Esophagus mucosa (tissue), 1 donor: ENCODE results near the gene RNF10. TPM values are rescaled to one million over a fixed set of nuclear protein-coding genes. Genes with fewer than 3 reads are reported as not detected.
"Not testable (repeated sequence)": the region's sequence is repeated elsewhere in the genome, so short reads cannot be mapped to it uniquely, and the experiment has no call there.

Experiments used
- ATAC-seq: fragments of 200-7000 bp; cut with Tn5 transposase; one replicate; pipeline ENCODE4 v1.9.1; 2020
- total RNA-seq: library from RNA; stranded (reverse); gene quantifications from one replicate; pipeline ENCODE4 v1.2.4, GENCODE V29; 2023
- donor health status: DM: yes; HTN: yes; CAD: no.

The RNF10 gene
- 198 TPM for total RNA-seq

- peak; percentile 79 for ATAC-seq
Measured at GRCh38 chr12:120534203-120534702, at the start of gene RNF10. Gene RNF10, plus strand, starts transcription at chr12:120534356. Its CDS starts 456 bp downstream, at chr12:120534812.

DNA sequence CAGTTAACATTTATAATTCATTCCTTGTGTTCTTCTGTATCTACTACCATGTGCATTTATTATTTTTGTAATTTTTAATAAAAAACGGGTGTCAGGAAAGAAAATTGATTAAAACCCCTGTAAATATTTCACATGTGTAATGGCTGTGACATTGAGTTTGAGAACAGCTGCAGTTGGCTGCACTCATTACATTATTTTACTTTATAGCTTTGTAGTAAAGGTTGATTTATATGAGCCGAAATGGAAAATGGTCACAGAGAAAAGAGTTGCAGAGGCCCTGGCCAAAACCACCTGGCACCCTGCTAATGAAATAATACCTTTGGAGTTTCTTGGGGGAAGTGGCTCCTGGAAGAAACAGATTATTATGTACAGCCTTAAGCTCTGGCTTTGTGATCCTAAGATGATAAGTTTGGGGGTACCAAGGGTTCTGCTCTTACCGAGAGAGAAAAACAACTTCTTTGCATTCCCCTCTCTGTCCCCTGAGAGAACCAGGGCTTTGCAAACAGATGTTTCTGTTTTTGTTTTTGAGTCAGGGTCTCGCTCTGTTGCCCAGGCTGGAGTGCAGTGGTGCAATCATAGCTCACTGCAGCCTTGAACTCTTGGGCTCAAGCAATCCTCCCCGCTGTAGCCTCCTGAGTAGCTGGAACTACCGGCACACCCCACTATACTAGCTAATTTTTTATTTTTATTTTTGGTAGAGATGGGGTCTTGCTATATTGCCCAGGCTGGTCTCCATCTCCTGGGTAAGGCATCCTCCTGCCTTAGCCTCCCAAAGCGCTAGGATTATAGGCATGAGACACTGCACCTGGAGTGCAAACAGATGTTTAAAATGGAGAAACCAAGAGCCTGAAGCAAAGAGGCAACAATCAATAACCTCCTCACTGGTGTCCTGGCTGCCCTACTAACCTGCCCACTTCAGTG lies 47.9 kb upstream of the RNF10 start:
- no peak for ATAC-seq

DNA sequence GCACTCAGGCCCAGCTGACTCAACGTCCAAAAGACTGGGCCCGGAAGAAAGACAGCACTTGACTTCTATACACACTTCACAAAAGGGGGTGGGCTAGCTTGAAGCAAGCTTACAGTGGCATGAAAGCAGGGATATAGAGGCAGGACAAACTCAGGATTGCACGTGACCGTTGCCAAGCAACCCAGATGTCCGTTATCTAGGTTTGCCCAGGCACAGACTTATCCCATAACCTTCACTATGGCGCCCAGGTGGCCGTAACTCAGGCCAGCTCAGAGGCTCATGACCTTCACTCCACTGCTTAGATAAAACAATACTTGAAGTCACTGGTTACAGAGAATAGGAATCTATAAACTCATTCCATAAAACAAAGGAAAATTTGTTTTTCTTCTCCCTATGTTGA lies 46.6 kb upstream of the RNF10 start:
- not testable (repeated sequence) for ATAC-seq

- no peak for ATAC-seq
Measured at GRCh38 chr12:120488057-120488640, 46.0 kb upstream of the RNF10 start.

DNA sequence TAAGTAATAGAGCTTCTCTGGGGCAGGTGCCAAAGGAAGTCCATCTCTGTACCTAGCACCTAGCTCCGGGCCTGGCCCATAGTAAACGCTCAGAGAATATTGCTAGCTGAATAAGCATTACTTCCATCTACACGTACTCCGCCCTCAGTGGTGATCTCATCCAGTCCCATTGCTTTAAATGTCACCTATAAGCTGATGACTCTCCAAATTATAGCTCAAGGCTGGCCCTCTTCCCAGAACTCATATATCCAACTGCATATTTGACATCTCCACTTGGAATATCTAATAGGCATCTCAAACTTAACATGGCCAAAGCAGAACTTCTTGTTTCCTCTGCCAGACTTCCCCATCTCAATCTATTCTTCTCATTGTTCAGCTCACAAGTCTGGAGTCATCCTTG lies 45.1 kb upstream of the RNF10 start:
- ATAC-seq, result peak; percentile 86

GRCh38 chr12:120490325-120490724 lies 43.8 kb upstream of the RNF10 start:
- no peak for ATAC-seq

GRCh38 chr12:120490833-120491512 lies 43.2 kb upstream of the RNF10 start:
- no peak for ATAC-seq

- ATAC-seq, result peak; percentile 14
Measured at GRCh38 chr12:120495186-120495730, 38.9 kb upstream of the RNF10 start.

- ATAC-seq, result peak; percentile 99
Measured at GRCh38 chr12:120495731-120496412, 38.3 kb upstream of the RNF10 start, which contains the start of gene DYNLL1. Gene DYNLL1, plus strand, starts transcription at chr12:120496113. Its CDS starts 309 bp downstream, at chr12:120496422.

DNA sequence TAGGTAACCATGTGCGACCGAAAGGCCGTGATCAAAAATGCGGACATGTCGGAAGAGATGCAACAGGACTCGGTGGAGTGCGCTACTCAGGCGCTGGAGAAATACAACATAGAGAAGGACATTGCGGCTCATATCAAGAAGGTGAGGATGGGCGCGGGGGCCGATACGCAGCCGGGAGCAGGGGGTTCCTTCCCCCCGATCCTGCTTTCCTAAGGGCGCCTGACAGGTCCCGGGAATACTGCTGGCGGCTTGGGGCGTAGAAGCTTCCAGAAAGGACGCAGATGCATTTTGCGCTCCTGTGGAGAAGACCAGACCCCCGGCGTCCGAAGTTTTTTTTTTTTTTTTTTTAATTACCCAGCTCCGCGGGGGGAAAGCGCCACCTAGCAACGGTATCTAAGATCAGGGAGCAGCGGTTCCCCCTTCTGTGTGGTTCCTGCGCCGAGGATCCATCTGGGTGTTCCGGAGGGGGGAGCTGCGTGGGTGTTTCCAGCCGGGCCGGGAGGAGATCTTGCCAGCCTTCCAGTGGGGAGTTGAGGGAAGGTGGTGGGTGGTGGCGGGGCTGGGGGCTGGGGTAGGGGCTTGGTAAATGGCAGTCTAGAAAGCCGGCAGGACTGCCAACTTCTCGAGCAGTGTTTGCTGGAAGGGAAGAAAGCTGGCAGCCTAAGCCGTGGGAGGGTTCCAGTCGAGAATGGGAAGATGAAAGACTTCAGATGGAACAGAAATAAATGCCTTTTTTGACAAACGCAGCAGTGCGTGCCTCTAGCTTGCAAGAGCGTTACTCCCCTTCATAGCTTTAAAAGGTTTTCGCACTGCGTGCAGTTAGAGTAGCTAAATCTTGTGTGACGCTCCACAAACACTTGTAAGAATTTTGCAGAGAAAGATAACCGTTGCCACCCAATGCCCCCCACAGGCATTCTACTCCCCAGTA lies 37.5 kb upstream of the RNF10 start:
- peak; percentile 20 for ATAC-seq

DNA sequence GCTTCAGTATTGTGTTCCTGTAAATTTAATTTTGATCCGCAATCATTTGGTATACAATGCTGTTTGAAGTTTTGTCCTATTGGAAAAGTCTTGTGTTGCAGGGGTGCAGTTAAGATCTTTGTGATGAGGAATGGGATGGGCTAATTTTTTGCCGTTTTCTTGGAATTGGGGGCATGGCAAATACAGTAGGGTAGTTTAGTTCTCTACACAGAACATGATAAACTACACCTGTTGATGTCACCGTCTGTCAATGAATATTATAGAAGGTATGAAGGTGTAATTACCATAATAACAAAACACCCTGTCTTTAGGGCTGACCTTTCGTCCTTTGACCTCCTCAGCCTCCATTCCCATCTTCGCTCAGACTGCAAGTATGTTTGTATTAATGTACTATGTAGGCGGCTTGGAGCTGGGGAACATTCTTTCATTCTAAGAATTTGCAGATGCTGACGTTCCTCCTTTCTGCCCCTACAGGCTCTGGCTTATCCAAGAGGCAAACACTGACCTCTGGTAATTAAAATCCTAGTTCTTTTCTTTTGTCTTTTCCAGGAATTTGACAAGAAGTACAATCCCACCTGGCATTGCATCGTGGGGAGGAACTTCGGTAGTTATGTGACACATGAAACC lies 36.5 kb upstream of the RNF10 start:
- ATAC-seq, result no peak

- no peak for ATAC-seq
Measured at GRCh38 chr12:120498870-120499515, 35.2 kb upstream of the RNF10 start.

DNA sequence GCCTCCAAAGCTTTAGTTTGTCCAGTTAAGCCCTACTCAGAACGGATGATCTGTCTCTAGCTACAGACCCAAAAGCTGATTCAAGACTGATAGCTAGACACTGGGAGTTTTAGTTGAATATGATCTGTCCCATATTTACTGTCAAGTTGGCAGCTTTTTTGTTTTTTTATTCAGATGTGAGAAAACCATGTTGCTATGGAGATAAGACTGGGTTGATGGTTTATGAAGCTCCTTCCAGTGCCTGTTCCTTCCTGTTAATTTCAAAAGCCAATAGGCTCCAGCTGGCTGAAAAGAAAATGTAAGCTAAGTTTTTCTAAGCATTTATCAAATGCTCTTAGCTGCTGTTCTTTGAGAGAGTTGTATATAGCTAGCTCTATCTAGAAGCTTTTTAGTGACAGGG lies 33.6 kb upstream of the RNF10 start:
- ATAC-seq, result no peak

GRCh38 chr12:120504587-120504986 lies 29.6 kb upstream of the RNF10 start:
- no peak for ATAC-seq

DNA sequence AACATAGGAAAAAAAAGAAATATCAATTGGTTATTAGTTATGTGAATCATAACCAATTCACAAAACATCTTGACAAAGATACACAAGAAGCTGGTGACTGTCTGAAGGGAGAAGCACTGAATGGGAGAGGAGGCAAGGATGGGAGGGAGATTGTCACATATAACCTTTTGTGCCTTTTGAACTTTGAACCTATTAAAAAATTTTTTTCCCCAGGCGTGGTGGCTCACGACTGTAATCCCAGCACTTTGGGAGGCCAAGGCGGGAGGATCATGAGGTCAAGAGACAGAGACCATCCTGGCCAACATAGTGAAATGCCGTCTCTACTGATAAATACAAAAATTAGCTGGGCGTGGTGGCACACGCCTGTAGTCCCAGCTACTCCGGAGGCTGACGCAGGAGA lies 25.6 kb upstream of the RNF10 start:
- no peak for ATAC-seq

DNA sequence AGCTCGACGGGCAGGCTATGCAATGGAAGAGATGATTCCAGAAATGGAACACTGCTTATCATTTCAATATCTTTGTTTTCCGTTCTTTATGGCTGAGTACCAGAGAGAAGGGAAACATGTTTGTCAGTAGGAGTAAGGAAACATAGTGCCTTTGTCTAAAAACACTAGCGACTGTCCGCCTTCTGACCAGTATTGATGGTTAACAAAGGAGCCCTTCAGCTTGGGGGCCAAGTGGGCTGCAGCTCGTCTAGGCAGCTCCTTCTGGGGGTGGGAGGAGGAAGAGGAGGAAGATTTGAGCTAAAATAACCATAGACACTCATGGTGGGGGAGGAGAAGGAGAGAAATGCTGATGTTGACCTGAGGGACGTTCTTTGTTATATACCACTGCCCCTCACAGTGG lies 20.2 kb upstream of the RNF10 start:
- ATAC-seq, result no peak

- no peak for ATAC-seq
Measured at GRCh38 chr12:120515496-120515895, 18.7 kb upstream of the RNF10 start.

DNA sequence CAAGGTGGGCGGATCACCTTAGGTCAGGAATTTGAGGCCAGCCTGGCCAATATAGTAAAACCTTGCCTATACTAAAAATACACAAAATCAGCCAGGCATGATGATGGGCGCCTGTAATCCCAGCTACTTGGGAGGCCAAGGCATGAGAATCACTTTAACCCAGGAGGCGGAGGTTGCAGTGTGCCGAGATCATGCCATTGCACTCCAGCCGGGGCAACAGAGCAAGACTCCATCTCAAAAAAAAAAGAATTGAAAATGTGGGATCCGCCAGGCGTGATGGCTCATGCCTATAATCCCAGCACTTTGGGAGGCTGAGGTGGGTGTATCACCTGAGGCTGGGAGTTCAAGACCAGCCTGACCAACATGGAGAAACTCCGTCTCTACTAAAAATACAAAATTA lies 14.8 kb upstream of the RNF10 start:
- ATAC-seq, result not testable (repeated sequence)

GRCh38 chr12:120522568-120522967 lies 11.6 kb upstream of the RNF10 start:
- ATAC-seq, result no peak
